ENCODE data around the gene ENAH.
"Not testable (repeated sequence)": the region's sequence is repeated elsewhere in the genome, so short reads cannot be mapped to it uniquely, and the experiment has no call there.

ENAH gene

DNA sequence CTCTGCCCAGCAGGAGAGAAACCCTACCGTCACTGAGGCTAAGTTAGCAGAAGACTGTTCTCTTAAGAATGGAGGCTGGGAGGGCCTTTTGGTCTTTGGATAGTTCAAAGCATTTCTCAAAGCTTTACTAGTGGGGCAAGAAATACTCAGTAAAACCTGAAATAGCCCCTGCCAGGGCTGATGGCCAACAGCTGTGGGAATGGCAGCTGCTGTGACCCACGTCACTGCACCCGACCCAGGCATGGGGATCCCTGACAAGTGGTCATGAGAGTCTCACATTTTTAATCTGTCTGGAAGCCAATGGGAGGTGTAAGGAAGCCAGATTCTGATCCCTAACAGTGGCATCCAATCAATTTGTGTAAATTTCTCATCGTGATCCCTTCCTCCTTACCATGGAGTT lies 44.5 kb upstream of the ENAH start:
- TF ChIP-seq, protein P1, sequence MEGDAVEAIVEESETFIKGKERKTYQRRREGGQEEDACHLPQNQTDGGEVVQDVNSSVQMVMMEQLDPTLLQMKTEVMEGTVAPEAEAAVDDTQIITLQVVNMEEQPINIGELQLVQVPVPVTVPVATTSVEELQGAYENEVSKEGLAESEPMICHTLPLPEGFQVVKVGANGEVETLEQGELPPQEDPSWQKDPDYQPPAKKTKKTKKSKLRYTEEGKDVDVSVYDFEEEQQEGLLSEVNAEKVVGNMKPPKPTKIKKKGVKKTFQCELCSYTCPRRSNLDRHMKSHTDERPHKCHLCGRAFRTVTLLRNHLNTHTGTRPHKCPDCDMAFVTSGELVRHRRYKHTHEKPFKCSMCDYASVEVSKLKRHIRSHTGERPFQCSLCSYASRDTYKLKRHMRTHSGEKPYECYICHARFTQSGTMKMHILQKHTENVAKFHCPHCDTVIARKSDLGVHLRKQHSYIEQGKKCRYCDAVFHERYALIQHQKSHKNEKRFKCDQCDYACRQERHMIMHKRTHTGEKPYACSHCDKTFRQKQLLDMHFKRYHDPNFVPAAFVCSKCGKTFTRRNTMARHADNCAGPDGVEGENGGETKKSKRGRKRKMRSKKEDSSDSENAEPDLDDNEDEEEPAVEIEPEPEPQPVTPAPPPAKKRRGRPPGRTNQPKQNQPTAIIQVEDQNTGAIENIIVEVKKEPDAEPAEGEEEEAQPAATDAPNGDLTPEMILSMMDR (conservative IDR thresholded peaks at IDR 0.05; ENCODE audit: low read depth, low read length) = no peak
- Histone ChIP-seq H3K79me2 (ENCODE audit: insufficient read depth, low read depth) (no peaks in the 10 kb centered on the region), H3K27me3 (ENCODE audit: insufficient read depth, low read depth) (no peaks in the 10 kb centered on the region), H3K4me2 (no peak overlapping the region), H2AFZ (ENCODE audit: low read depth) (no peak overlapping the region), H3K9ac (no peak overlapping the region), H3K36me3 (ENCODE audit: insufficient read depth) (no peaks in the 10 kb centered on the region), H3K27ac (no peak overlapping the region), H3K4me1 (ENCODE audit: low read depth, poor library complexity, severe bottlenecking) (no peaks in the 10 kb centered on the region), H4K20me1 (ENCODE audit: insufficient read depth) (no peaks in the 10 kb centered on the region), H3K4me3 (IDR thresholded peaks at IDR 0.05; ENCODE audit: insufficient read depth, low read depth, low read length) (no peak overlapping the region)

DNA sequence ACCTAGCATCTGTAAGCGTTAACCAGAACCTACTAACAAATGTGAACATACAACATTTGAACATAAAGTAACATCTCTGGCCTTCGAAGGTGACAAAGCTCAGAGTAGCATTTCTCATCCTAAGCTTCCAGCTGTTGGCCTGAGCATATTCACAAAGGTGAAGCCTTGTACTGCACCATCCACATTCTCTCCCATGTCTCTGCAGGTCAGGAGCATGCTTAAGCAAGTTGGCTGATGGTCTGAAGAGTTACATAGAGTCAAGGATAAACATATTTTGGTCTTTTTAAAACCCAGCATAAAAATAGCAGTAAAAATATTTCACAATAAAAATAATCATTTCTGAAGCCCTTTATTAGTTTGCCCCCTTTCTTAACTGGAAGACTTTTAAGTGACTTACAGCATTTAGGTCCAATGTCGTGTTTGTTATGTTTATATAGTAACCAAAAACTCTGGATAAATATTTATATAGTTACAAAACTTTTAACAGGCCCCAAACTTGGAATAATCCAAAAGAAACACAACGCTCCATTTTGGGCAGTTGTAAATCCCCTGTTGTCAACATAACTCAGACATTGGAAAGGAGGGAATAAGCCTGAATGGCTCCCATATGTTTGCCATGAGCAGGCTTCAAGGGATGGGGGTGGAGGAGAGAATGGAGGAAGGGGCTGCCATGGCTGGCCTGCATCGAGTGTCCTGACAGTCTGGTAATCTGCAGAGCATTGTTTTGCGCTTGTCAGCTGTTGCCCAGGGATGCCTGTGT lies 42.8 kb upstream of the ENAH start:
- Histone ChIP-seq H3K9ac (no peak overlapping the region), H3K27ac (no peak overlapping the region), H3K79me2 (ENCODE audit: insufficient read depth, low read depth) (no peaks in the 10 kb centered on the region), H4K20me1 (ENCODE audit: insufficient read depth) (no peaks in the 10 kb centered on the region), H3K36me3 (ENCODE audit: insufficient read depth) (no peaks in the 10 kb centered on the region), H3K4me1 (ENCODE audit: low read depth, poor library complexity, severe bottlenecking) (no peaks in the 10 kb centered on the region), H2AFZ (ENCODE audit: low read depth) (no peak overlapping the region), H3K27me3 (ENCODE audit: insufficient read depth, low read depth) (no peaks in the 10 kb centered on the region), H3K4me2 (no peak overlapping the region), H3K4me3 (IDR thresholded peaks at IDR 0.05; ENCODE audit: insufficient read depth, low read depth, low read length) (no peak overlapping the region)
- TF ChIP-seq, protein P1 (conservative IDR thresholded peaks at IDR 0.05; ENCODE audit: low read depth, low read length) = no peak

DNA sequence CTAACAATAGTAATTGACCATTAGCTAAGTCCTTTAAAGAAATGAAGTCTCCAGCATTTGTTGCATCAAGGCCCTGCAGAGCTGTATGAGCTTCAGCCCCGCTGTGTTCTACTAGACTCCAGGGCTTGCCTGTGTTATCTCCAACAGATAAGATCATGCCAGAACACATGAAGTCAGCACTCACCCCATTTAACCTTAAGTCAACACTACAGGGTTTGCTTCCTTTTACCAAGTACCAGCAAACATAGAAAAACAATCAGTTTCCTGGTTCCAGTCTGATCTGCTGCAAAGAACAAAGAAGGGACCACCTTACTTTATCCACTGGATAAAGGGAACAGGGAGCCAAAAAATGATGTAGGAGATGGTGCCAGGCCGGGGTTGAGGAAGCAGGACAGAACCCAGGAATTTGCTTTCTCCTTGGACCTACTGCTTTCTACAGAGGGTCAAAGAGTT lies 41.3 kb upstream of the ENAH start:
- H3K4me1 ChIP-seq (ENCODE audit: low read depth, poor library complexity, severe bottlenecking) = no peaks in the 10 kb centered on the region
- H3K9ac ChIP-seq = no peak overlapping the region
- no peak overlapping the region for H3K27ac ChIP-seq
- no peaks in the 10 kb centered on the region for H3K79me2 ChIP-seq (ENCODE audit: insufficient read depth, low read depth)
- no peak overlapping the region for H3K4me2 ChIP-seq
- H3K27me3 ChIP-seq (ENCODE audit: insufficient read depth, low read depth) = no peaks in the 10 kb centered on the region
- no peaks in the 10 kb centered on the region for H3K36me3 ChIP-seq (ENCODE audit: insufficient read depth)
- H3K4me3 ChIP-seq (IDR thresholded peaks at IDR 0.05; ENCODE audit: insufficient read depth, low read depth, low read length) = no peak overlapping the region
- no peak overlapping the region for H2AFZ ChIP-seq (ENCODE audit: low read depth)
- H4K20me1 ChIP-seq (ENCODE audit: insufficient read depth) = no peaks in the 10 kb centered on the region
- TF ChIP-seq, protein P1 (conservative IDR thresholded peaks at IDR 0.05; ENCODE audit: low read depth, low read length) = no peak

DNA sequence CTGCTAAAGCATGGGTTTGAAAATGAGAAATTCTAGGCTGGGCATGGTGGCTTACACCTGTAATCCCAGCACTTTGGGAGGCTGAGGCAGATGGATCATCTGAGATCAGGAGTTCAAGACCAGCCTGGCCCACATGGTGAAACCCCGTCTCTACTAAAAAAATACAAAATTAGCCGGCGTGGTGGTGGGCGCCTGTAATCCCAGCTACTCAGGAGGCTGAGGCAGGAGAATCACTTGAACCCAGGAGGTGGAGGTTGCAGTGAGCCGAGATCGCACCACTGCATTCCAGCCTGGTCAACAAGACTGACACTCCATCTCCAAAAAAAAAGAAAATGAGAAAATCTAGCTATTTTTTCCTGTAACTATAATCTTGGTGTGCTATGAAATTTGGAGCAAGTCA lies 40.8 kb upstream of the ENAH start:
- not testable (repeated sequence) for H3K9ac ChIP-seq; H3K4me1 ChIP-seq (ENCODE audit: low read depth, poor library complexity, severe bottlenecking); H3K79me2 ChIP-seq (ENCODE audit: insufficient read depth, low read depth); H2AFZ ChIP-seq (ENCODE audit: low read depth); H3K27ac ChIP-seq; H3K36me3 ChIP-seq (ENCODE audit: insufficient read depth); H3K4me3 ChIP-seq (IDR thresholded peaks at IDR 0.05; ENCODE audit: insufficient read depth, low read depth, low read length); H3K4me2 ChIP-seq; H3K27me3 ChIP-seq (ENCODE audit: insufficient read depth, low read depth); H4K20me1 ChIP-seq (ENCODE audit: insufficient read depth)

DNA sequence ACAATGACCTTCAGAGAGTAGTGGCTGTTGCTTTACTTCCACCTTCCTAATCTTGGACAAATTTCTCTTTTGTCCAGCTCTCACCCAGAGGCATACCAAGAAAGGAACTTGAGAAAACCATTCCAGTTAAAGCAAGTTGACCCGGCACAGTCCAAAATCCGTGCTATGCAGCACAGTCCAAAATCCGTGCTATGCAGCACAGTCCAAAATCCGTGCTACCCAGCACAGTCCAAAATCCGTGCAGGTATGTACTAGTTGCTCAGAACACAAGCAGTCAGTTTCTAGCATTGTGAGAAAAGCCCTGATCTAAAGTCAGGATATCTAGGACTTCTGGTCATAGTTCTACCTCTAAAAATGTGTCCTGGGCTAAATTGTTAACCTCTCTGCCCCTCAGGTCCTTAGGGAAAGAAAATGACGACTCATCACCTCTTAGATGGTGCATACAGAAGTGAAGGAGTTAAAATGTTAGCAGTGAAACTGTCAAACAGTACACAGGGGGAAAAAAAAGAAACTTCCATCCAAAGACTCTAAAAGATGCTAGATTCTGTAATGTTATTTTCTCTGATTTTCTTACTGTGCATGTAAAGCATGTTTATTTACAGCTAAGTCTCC lies 40.3 kb upstream of the ENAH start:
- no peak overlapping the region for H3K9ac ChIP-seq
- H3K79me2 ChIP-seq (ENCODE audit: insufficient read depth, low read depth) = no peaks in the 10 kb centered on the region
- no peak overlapping the region for H3K27ac ChIP-seq
- H3K4me2 ChIP-seq = no peak overlapping the region
- H3K4me3 ChIP-seq (IDR thresholded peaks at IDR 0.05; ENCODE audit: insufficient read depth, low read depth, low read length) = no peak overlapping the region
- no peaks in the 10 kb centered on the region for H3K36me3 ChIP-seq (ENCODE audit: insufficient read depth)
- H4K20me1 ChIP-seq (ENCODE audit: insufficient read depth) = no peaks in the 10 kb centered on the region
- H2AFZ ChIP-seq (ENCODE audit: low read depth) = no peak overlapping the region
- no peaks in the 10 kb centered on the region for H3K4me1 ChIP-seq (ENCODE audit: low read depth, poor library complexity, severe bottlenecking)
- TF ChIP-seq, protein P1 (conservative IDR thresholded peaks at IDR 0.05; ENCODE audit: low read depth, low read length) = no peak
- H3K27me3 ChIP-seq (ENCODE audit: insufficient read depth, low read depth) = no peaks in the 10 kb centered on the region

Measured in KMS-11 (cell line).